Progenitor cell of endocrine pancreas (in vitro differentiated cells): ENCODE results near the gene CIT. TPM values are rescaled to one million over a fixed set of nuclear protein-coding genes. Genes with fewer than 3 reads are reported as not detected.

Experiments
- DNase-seq: peaks from one replicate; pipeline ENCODE4 v3.0.0; 2021; ENCODE audit warnings: low spot score; ENCODE audit not compliant: unreplicated experiment
- H3K27ac Mint-ChIP-seq: 2 replicates; pipeline ENCODE4 v1.8.0; 2021; ENCODE audit warnings: mild to moderate bottlenecking, moderate library complexity, mixed read lengths
- H3K27me3 Mint-ChIP-seq: 2 replicates; pipeline ENCODE4 v1.8.0; 2021; ENCODE audit warnings: mixed read lengths
- H3K36me3 Mint-ChIP-seq: 2 replicates; pipeline ENCODE4 v1.8.0; 2022; ENCODE audit warnings: mixed read lengths; ENCODE audit not compliant: insufficient read depth
- H3K4me1 Mint-ChIP-seq: 2 replicates; pipeline ENCODE4 v1.8.0; 2021; ENCODE audit warnings: low read depth, mixed read lengths
- H3K4me3 Mint-ChIP-seq: 2 replicates; pipeline ENCODE4 v1.8.0; 2021; ENCODE audit warnings: low read depth, mild to moderate bottlenecking, moderate library complexity, mixed read lengths
- H3K9me3 Mint-ChIP-seq: 2 replicates; pipeline ENCODE4 v1.8.0; 2021; ENCODE audit warnings: low read depth, mixed read lengths
- CTCF ChIP-seq: fragments of 200-600 bp; sonication (generic); IDR thresholded peaks from one replicate; pipeline ENCODE4 v1.5.0; 2021; ENCODE audit warnings: antibody characterized with exemption, mild to moderate bottlenecking; ENCODE audit not compliant: unreplicated experiment
- total RNA-seq: library from RNA; stranded (reverse); gene quantifications from 2 replicates; pipeline ENCODE4 v1.2.1, GENCODE V29; 2021

The CIT gene
- total RNA-seq, 1 donor from 2014 or later, result 44.1 TPM

- peaks cover 38% of the 10 kb centered on the region for H3K36me3 Mint-ChIP-seq
- no peaks in the 10 kb centered on the region for H3K27me3 Mint-ChIP-seq
- no peak overlapping the region for H3K27ac Mint-ChIP-seq
- no peaks in the 10 kb centered on the region for H3K4me1 Mint-ChIP-seq
- DNase-seq, result no peak
- no peak overlapping the region for H3K4me3 Mint-ChIP-seq
- H3K9me3 Mint-ChIP-seq, result peaks cover 19% of the 10 kb centered on the region
- TF ChIP-seq CTCF, result no peak
Measured at GRCh38 chr12:119749666-119750065, 127.5 kb downstream of the CIT start.

GRCh38 chr12:119748497-119748896, 128.6 kb downstream of the CIT start:
- Mint-ChIP-seq H3K27me3 (no peaks in the 10 kb centered on the region), H3K27ac (no peak overlapping the region), H3K9me3 (peaks cover 27% of the 10 kb centered on the region), H3K4me3 (no peak overlapping the region), H3K4me1 (no peaks in the 10 kb centered on the region), H3K36me3 (peaks cover 46% of the 10 kb centered on the region)
- DNase-seq, result no peak
- TF ChIP-seq CTCF, result no peak

GRCh38 chr12:119746169-119746568, 131.0 kb downstream of the CIT start:
- H3K36me3 Mint-ChIP-seq, result peaks cover 54% of the 10 kb centered on the region
- no peaks in the 10 kb centered on the region for H3K4me1 Mint-ChIP-seq
- H3K27me3 Mint-ChIP-seq, result no peaks in the 10 kb centered on the region
- no peak for DNase-seq
- H3K27ac Mint-ChIP-seq, result no peak overlapping the region
- H3K9me3 Mint-ChIP-seq, result peaks cover 31% of the 10 kb centered on the region
- no peak for TF ChIP-seq CTCF
- H3K4me3 Mint-ChIP-seq, result no peak overlapping the region

GRCh38 chr12:119744900-119745606, 132.1 kb downstream of the CIT start:
- TF ChIP-seq CTCF, result no peak
- peaks cover 53% of the 10 kb centered on the region for H3K36me3 Mint-ChIP-seq
- H3K27ac Mint-ChIP-seq, result no peak overlapping the region
- H3K4me3 Mint-ChIP-seq, result no peak overlapping the region
- peaks cover 31% of the 10 kb centered on the region for H3K9me3 Mint-ChIP-seq
- H3K4me1 Mint-ChIP-seq, result peaks cover under 1% of the 10 kb centered on the region
- no peaks in the 10 kb centered on the region for H3K27me3 Mint-ChIP-seq
- no peak for DNase-seq

GRCh38 chr12:119742700-119743099, 134.4 kb downstream of the CIT start:
- Mint-ChIP-seq H3K27me3 (no peaks in the 10 kb centered on the region), H3K4me1 (peaks cover 2% of the 10 kb centered on the region), H3K36me3 (peaks cover 47% of the 10 kb centered on the region), H3K27ac (no peak overlapping the region), H3K4me3 (no peak overlapping the region), H3K9me3 (peaks cover 31% of the 10 kb centered on the region)
- no peak for TF ChIP-seq CTCF
- DNase-seq, result no peak
